Bronchial epithelial cell (primary cell): ENCODE results near the gene EGR1. TPM values are rescaled to one million over a fixed set of nuclear protein-coding genes. Genes with fewer than 3 reads are reported as not detected.

Experiments used
- DNase-seq: peaks from one replicate; pipeline ENCODE4 v3.0.0-alpha.2; 2010; ENCODE audit warnings: low read depth
- FAIRE-seq: peaks from 2 replicates; lab custom pipeline; 2011; peaks lifted over from hg19 to GRCh38; lab: Jason Lieb, UNC
- H3K27me3 ChIP-seq: 2 replicates; pipeline ENCODE4 v1.5.1; 2011; ENCODE audit warnings: low read length; ENCODE audit not compliant: control insufficient read depth, insufficient read depth
- H3K36me3 ChIP-seq: 2 replicates; pipeline ENCODE4 v1.5.1; 2011; ENCODE audit warnings: low read length; ENCODE audit not compliant: control insufficient read depth, insufficient read depth
- H3K4me3 ChIP-seq: 2 replicates; pipeline ENCODE4 v1.5.1; 2011; ENCODE audit warnings: mild to moderate bottlenecking, low read depth, low read length, control low read depth
- total RNA-seq: library from RNA; depleted of rRNA; stranded (reverse); fragments of >200 nt; gene quantifications from 2 replicates; pipeline ENCODE4 v1.2.1, GENCODE V29; 2014
- TF ChIP-seq, protein P1 (sequence below): IDR thresholded peaks from 2 replicates; pipeline ENCODE4 v1.5.1; 2011; ENCODE audit warnings: mild to moderate bottlenecking, moderate library complexity, low read length, control low read depth, inconsistent platforms; ENCODE audit not compliant: insufficient read depth, severe bottlenecking

The EGR1 gene
- total RNA-seq, 1 donor from 2014 or later, result 9.0 TPM

DNA sequence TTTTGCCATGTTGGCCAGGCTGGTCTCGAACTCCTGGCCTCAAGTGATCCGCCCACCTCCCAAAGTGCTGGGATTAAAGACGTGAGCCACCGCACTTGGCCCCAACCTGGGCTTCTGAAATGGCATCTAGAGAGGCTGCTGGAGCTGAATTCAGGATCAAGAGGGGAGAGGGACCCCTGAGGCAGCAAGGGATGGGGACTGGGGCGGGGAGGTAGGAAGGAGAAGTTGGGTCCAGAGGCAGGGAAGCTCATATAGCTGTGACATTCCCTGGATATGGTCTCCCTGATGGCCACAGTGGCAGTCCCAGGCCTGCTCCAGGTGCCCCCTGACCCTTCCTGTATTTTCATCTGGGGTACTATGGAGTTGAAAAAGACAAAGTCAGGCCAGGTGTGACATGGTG, 14.3 kb upstream of the EGR1 start:
- DNase-seq, result no peak
- H3K36me3 ChIP-seq, result no peaks in the 10 kb centered on the region
- no peak overlapping the region for H3K4me3 ChIP-seq
- TF ChIP-seq, protein P1, sequence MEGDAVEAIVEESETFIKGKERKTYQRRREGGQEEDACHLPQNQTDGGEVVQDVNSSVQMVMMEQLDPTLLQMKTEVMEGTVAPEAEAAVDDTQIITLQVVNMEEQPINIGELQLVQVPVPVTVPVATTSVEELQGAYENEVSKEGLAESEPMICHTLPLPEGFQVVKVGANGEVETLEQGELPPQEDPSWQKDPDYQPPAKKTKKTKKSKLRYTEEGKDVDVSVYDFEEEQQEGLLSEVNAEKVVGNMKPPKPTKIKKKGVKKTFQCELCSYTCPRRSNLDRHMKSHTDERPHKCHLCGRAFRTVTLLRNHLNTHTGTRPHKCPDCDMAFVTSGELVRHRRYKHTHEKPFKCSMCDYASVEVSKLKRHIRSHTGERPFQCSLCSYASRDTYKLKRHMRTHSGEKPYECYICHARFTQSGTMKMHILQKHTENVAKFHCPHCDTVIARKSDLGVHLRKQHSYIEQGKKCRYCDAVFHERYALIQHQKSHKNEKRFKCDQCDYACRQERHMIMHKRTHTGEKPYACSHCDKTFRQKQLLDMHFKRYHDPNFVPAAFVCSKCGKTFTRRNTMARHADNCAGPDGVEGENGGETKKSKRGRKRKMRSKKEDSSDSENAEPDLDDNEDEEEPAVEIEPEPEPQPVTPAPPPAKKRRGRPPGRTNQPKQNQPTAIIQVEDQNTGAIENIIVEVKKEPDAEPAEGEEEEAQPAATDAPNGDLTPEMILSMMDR, result no peak
- FAIRE-seq, result no peak
- H3K27me3 ChIP-seq, result no peaks in the 10 kb centered on the region

DNA sequence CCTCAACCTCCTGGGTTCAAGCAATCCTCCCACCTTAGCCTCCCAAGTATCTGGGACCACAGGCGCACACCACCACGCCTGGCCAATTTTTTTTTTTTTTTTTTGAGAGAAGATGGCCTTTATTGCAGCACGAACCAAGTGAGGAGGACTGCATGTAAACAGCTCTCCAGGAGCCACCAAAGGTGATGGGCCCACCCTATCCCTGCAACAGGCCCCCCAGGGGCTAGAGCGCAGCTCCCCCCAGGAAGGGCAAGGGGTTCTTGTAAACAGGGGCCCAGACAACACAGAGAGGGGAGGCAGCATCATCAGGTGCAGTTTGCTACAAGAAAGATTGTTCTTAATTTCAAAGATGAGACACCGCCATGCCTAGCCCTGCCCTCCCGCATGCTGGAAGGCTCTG, 12.6 kb upstream of the EGR1 start:
- Histone ChIP-seq H3K4me3 (no peak overlapping the region), H3K36me3 (no peaks in the 10 kb centered on the region), H3K27me3 (no peaks in the 10 kb centered on the region)
- no peak for DNase-seq
- TF ChIP-seq, protein P1, result no peak
- no peak for FAIRE-seq

DNA sequence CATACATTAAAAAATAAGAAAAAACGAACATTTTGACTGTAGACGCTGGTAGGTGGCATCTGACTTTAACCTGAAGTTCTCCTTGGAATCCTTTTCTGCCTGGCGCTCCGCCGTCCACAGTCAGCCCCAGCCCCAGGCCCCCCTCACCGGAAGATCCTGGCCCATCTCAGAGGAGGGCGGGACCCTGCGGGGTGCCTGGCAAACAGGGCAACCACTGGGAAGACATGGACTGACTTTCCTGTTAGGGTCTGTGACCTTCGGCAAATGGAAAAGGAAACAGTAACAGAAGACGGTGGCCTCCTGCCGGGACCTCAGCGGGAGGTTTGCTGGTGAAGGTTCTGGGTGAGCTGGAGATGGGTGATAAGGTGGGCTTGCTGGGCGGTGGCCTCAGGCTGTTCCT, 11.7 kb upstream of the EGR1 start:
- H3K36me3 ChIP-seq, result no peaks in the 10 kb centered on the region
- TF ChIP-seq, protein P1, result no peak
- DNase-seq, result no peak
- FAIRE-seq, result no peak
- H3K4me3 ChIP-seq, result no peak overlapping the region
- no peaks in the 10 kb centered on the region for H3K27me3 ChIP-seq

DNA sequence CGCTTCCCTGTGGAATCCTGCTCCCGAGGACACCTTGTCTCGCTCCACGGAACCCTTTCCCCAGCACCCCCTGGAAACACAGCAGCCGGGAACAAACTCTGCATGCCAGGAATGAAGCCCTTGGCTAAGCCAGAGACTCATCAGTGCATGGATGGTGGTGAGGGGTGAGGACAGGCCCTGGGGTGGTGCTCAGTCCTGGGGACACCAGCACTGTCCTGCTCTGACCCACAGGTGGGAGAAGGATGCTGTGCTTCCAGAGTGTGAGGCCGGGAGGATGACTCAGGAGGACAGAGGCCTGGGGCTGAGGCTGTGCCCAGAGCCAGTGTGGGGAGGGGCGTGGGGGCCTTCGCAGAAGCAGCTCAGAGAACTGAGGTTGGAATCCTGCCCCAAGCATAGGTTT, 11.2 kb upstream of the EGR1 start:
- TF ChIP-seq, protein P1, result no peak
- Histone ChIP-seq H3K4me3 (no peak overlapping the region), H3K27me3 (no peaks in the 10 kb centered on the region), H3K36me3 (no peaks in the 10 kb centered on the region)
- no peak for DNase-seq
- no peak for FAIRE-seq

DNA sequence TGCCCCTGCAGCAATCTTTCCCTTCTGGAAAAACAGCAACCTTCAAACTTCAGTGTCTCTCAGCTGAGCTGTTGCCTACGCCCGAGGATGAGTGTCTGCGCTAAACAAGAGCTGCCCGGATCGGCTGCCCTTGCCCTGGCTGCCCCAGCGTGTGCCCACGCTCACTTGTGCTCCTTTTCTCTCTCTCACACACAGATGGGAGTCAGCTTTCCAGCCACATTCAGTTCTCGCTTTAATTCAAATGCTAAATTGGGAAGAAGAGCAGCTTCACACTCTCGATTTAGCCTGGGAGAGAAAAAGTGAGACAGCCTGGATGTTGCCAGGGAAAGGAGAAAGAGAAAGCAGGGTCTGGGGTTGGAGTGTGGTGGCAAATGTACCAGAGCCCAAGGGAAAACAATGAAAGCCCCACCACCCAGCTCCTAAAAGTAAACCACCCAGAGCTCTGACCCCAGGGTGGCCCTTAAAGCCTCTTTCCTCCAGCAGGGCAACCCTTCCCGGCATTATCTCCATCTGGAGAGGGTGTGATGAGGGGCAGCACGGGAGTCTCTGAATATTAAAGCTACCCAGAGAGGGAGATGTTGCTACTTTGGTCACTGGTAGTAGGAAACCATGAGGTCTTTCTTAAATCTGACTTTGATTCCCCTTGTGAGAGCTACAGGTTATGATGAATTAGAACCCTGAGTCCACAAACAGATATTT, 9.9 kb upstream of the EGR1 start:
- no peaks in the 10 kb centered on the region for H3K36me3 ChIP-seq
- H3K4me3 ChIP-seq, result no peak overlapping the region
- TF ChIP-seq, protein P1, result no peak
- FAIRE-seq (peak; percentile 40), DNase-seq (no peak)
- H3K27me3 ChIP-seq, result no peaks in the 10 kb centered on the region

DNA sequence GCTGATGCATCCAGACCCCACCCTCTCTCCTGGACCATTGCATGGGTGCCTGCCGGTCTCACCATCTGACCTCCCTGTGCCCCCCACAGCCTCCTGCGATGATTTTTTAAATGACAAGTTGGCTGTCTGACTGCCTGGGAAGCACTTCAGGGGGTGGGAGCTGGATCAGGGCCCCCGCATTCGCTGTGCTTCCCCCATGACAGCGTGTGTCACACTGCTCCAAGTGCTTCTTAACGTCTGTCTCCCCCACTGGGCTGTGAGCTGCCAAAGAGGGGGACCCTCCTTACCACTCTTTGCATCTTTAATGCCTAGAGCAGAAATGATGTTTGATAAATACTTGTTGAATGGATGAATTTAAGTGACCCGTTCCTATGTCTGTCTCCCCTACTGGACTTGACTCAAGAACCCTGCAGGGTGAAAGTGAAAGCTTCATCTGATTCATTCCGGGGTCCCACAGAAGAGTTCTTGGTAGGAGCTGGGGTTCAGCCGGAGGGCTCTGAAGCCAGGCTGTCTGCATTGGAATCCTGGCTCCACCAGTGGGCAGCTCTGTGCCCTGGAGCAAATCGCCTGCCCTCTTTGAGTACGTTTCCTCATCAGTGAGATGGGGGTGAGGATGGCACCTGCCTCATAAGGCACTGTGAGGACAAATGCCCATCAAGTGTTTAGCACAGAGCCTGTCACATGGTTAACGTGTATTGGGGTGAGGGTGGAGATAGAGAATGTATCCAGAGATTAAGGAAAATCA, 7.6 kb upstream of the EGR1 start:
- DNase-seq, result no peak
- Histone ChIP-seq H3K36me3 (no peaks in the 10 kb centered on the region), H3K27me3 (no peaks in the 10 kb centered on the region), H3K4me3 (no peak overlapping the region)
- TF ChIP-seq, protein P1, result no peak
- no peak for FAIRE-seq
